ENCODE data around the gene NYNRIN.

NYNRIN gene

GRCh38 chr14:24415421-24416253, 16.8 kb downstream of the NYNRIN start:
- DNase-seq = no peak

GRCh38 chr14:24416254-24416931, 17.6 kb downstream of the NYNRIN start:
- DNase-seq = no peak

DNA sequence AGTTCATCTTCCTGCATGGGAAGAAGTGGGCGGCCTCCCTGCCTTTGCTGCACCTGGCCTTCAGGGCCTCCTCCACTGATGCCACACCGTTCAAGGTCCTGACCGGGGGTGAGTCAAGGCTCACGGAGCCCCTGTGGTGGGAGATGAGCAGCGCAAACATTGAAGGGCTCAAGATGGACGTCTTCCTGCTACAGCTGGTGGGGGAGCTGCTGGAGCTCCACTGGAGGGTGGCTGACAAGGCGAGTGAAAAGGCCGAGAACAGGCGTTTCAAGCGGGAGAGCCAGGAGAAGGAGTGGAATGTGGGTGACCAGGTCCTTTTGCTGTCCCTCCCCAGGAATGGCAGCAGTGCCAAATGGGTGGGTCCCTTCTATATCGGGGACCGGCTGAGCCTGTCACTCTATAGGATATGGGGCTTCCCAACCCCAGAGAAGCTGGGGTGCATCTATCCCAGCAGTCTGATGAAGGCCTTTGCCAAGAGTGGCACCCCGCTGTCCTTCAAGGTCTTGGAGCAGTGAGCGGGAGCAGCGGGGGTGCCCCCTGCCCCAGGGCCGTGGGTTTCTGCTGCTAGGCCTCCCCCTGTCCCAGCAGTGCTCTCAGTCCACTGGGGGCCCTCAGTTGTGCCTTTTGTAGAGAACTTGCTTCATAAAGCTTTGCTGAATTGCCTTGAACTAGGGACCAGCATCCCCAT, 18.3 kb downstream of the NYNRIN start:
- DNase-seq = no peak

- no peak for DNase-seq
Measured at GRCh38 chr14:24417832-24418491, 19.2 kb downstream of the NYNRIN start.

GRCh38 chr14:24418492-24418873, 19.7 kb downstream of the NYNRIN start:
- DNase-seq = no peak

GRCh38 chr14:24422261-24422660, 23.5 kb downstream of the NYNRIN start:
- no peak for DNase-seq

- DNase-seq = no peak
Measured at GRCh38 chr14:24422694-24423601, 24.1 kb downstream of the NYNRIN start.

- DNase-seq = no peak
Measured at GRCh38 chr14:24425704-24426103, 26.9 kb downstream of the NYNRIN start.

DNA sequence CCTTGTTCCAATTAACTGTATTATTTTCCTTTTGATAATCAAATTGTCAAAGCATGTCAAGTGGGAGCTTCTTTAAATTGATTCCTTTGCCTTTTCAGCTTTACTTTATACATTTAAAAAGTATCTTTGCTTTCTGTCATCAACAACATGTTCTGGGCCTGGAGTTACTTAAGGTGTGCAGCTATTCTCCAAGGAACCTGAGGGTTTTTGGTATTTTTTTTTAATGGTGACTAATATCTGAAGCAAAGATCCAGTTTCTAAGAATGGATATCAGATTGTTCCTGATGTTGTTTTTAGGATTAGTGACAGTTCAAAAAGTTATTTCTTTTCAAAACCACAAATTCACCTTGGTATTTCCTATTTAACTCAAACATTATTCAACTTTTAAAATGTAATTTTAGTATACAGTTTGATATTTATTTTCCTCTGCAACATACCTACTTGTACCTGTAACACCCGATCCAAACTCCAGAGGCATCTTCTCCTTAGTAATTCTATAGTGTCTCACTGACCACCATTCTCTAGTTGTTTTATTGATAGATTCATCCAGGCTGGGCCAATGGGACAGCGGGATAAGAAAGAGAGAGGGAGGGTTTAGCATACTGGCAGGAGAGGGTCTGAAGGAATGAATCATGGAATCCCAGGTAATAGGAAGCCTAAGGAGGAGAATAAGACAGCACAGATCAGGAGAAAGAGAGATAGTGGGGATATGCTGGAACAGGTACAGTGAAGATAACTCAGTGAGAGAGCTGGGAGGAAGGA, 27.5 kb downstream of the NYNRIN start:
- no peak for DNase-seq

DNA sequence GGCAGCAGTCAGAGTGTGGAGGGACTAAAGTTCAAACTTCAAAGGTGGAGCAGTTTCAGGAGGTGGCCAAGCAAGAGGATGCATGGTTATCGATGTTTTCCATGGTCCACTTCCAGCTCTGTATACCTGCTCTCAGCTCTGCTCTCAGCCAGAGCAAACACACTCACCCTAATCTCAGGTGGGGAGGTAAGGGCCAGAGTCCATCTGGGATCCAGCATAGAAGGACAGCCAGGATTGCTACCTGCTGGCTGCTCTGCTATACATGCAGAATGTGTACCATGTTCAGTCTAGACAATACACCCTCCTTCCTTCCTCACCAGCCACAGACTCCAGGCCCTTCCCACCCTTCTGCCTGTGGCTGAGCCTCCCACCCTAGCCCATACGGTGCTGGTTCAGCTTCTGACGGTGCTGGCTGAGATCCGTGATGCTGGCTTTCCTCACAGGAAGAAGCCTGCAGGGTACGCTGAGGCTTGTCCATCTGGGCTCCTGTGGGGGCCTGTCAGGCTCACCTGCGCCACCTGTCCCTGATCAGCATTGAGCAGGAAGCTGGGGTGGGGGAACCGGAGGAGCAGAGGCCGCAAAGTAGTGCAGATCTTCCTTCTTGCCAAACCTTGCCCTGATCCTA, 28.2 kb downstream of the NYNRIN start:
- no peak for DNase-seq

DNA sequence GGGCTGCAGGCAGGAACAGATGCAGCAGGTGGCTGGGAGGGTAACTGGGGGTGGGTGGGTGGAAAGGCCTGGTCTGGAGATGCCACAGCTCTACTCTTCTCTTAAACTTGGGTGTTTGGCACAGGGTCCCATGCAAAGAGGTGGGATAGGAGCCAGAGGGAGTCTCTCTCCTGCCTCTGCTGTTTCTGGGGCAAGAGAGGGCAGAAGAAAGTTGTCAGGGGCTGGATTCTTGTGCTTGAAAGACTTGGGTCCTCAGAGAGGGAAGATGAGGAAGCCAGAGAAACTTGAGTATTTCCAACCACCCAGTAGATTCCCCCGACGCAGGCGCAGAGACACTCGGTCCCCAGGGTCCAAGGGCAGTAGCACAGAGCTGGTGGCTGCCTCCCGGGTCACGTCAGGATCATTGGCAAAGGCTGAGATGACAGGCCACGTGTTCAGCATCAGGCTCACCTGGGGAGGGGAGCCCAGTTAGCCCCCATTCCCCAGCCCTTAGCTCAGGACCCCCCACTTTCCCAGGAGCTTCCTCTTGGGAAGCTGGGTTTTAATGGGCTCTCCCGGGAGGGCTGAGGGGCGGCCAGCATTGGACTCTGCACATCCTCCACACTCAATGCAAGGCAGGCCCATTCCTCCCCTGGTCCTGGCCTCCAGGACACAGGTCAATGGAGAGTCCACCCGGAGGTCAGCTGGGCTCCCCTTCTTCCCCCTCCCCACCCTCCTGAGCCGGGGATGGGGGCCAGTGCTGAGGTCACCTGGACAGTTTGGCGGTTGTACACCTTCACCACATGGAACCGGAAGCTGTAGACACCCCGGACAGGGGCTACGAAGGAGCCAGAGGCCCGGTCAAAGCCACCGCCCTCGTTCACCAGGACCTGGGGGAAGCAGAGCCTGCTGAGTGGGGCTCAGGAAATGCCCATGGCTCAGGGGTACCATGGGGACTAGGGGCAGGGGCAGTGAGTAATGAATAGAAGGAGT, 29.0 kb downstream of the NYNRIN start:
- no peak for DNase-seq

- DNase-seq = no peak
Measured at GRCh38 chr14:24428628-24429394, 30.0 kb downstream of the NYNRIN start.

GRCh38 chr14:24429395-24430142, 30.8 kb downstream of the NYNRIN start, which contains the start of the genes CBLN3 and KHNYN:
Gene CBLN3, minus strand, starts transcription at chr14:24429668. Its CDS starts 614 bp downstream, at chr14:24429054.
Gene KHNYN, plus strand, starts transcription at chr14:24429954. Its CDS starts 777 bp downstream, at chr14:24430731.
- peak; percentile 87 to 90 for DNase-seq

- peak; percentile 70 to 77 for DNase-seq
Measured at GRCh38 chr14:24430143-24430681, 31.4 kb downstream of the NYNRIN start.

DNA sequence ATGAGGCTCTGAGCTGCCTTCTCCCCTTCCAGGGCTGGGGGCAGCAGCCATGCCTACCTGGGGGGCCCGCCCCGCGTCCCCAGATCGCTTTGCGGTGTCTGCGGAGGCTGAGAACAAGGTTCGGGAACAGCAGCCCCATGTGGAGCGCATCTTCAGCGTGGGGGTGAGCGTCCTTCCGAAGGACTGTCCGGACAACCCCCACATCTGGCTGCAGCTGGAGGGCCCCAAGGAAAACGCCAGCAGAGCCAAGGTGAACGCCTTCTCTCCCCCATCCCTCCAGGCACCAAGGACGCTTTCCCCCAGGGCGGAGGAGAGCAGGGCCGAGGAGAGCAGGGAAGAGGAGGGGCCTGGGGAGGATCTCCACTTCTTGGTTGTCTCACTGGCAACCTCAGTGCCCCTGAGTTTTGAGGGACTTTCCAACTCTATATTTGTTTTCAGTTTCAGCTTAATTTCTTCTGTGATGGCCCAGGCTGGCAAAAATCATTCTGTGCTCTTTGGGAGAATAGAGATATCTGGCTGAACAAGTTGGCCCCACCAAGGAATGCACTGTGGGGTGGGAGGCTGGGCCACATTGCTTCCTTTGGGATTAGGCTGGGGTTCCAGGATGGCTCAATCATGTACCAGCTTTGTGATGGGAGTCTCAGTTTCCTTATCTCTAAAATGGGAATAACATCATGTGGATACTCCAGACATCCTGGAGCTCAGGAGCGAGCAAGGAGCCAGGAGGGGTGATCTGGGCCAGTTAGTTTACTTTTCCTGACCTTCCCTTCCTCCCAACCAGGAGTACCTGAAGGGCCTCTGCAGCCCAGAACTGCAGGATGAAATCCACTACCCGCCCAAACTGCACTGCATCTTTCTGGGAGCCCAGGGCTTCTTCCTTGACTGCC, 32.1 kb downstream of the NYNRIN start:
- peak; percentile 74 to 83 for DNase-seq

DNA sequence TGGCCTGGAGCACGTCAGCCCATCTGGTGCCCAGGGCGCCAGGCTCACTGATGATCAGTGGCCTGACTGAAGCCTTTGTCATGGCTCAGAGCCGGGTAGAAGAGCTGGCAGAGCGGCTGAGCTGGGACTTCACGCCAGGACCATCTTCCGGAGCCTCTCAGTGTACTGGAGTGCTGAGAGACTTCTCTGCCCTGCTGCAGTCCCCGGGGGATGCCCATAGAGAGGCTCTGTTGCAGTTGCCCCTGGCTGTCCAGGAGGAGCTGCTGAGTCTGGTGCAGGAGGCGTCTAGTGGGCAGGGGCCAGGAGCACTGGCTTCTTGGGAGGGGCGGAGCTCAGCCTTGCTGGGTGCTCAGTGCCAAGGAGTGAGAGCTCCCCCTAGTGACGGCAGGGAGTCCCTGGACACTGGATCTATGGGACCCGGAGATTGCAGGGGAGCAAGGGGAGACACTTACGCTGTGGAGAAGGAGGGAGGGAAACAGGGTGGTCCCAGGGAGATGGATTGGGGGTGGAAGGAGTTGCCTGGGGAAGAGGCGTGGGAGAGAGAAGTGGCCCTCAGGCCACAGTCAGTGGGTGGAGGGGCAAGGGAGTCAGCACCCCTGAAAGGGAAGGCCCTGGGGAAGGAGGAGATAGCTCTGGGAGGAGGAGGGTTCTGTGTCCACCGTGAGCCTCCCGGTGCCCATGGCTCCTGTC, 32.9 kb downstream of the NYNRIN start:
- peak; percentile 92 to 95 for DNase-seq

Data from activated CD4-positive, alpha-beta T cell treated with anti-CD3 and anti-CD28 coated beads, Interleukin-2, amount 50 U/mL, for 48 hours (primary cell).